HCT116 (cell line): ENCODE measurements around the gene MAML3. TPM values are rescaled to one million over a fixed set of nuclear protein-coding genes. Genes with fewer than 3 reads are reported as not detected.

Source experiments
- ATAC-seq: fragments of 200-7000 bp; cut with Tn5 transposase; 2 replicates; pipeline ENCODE4 v1.9.1; 2020; ENCODE audit warnings: mild to moderate bottlenecking, moderate library complexity
- BruUV-seq: library from RNA; stranded (reverse); fragments of 400-500 nt; replicated peaks from 2 replicates; lab custom pipeline; 2021; lab: Mats Ljungman, UMichigan
- CTCF ChIA-PET: fragments of 300-600 bp; sonication (Branson Sonifier 250); formaldehyde crosslinking; loops from one replicate; lab custom pipeline; 2021; ENCODE audit warnings: antibody characterized with exemption; lab: Charles Lee
- POLR2A ChIA-PET: fragments of 300-600, 350-600 bp; sonication (Branson Sonifier 250); formaldehyde crosslinking; loops from one replicate; lab custom pipeline; 2021; ENCODE audit warnings: antibody characterized with exemption; lab: Charles Lee
- RAD21 ChIA-PET, 2 experiments: fragments of 300-600 bp; sonication (Branson Sonifier 250); formaldehyde crosslinking; loops; one replicate each; lab custom pipeline; 2023; ENCODE audit warnings: low total read pairs in 2 of 2; ENCODE audit not compliant: uncharacterized antibody in 2 of 2, unreplicated experiment in 2 of 2, low non-redundant PET in 1 of 2; lab: Charles Lee
- DNase-seq: peaks from one replicate; pipeline ENCODE4 v3.0.0-alpha.2; 2010; ENCODE audit warnings: low read depth, low spot score
- H2AFZ ChIP-seq: fragments of 200-600 bp; shearing (Covaris generic), sonication (generic); 2 replicates; pipeline ENCODE4 v1.6.1; 2017; ENCODE audit warnings: low read depth, mixed run types, mixed read lengths, antibody characterized with exemption, low read length; ENCODE audit not compliant: poor library complexity, severe bottlenecking
- H3K27ac ChIP-seq: 2 replicates; pipeline ENCODE4 v1.5.1; 2012; ENCODE audit warnings: low read depth, low read length
- H3K27me3 ChIP-seq: fragments of 200-600 bp; sonication (generic); 2 replicates; pipeline ENCODE4 v1.6.1; 2016; ENCODE audit warnings: mixed run types, low read length, mixed read lengths; ENCODE audit not compliant: insufficient read depth
- H3K36me3 ChIP-seq, 2 experiments: fragments of 200-500 bp in 1 of 2; fragments of 200-600 bp in 1 of 2; sonication (Bioruptor generic) in 1 of 2; sonication (generic) in 1 of 2; 2 replicates each; pipeline versions ENCODE4 v1.5.1 to v1.6.1; 2014 to 2016; ENCODE audit warnings: low read length in 2 of 2, inconsistent platforms in 1 of 2, mixed read lengths in 1 of 2, mixed run types in 1 of 2; ENCODE audit not compliant: insufficient read depth in 2 of 2, control insufficient read depth in 1 of 2
- H3K4me1 ChIP-seq, 2 experiments: fragments of 200-600 bp in 1 of 2; sonication (generic) in 1 of 2; 2 replicates each; pipeline versions ENCODE4 v1.5.1 to v1.6.1; 2012 to 2017; ENCODE audit warnings: low read length in 2 of 2, inconsistent platforms in 1 of 2, mild to moderate bottlenecking in 1 of 2, mixed read lengths in 1 of 2, mixed run types in 1 of 2, moderate library complexity in 1 of 2; ENCODE audit not compliant: insufficient read depth in 2 of 2, control insufficient read depth in 1 of 2
- H3K4me2 ChIP-seq: fragments of 200-600 bp; sonication (generic); 2 replicates; pipeline ENCODE4 v1.6.1; 2017; ENCODE audit warnings: mixed run types, low read length, mixed read lengths
- H3K4me3 ChIP-seq, 2 experiments: fragments of 200-600 bp in 1 of 2; sonication (generic) in 1 of 2; replicated peaks in 1 of 2; 2 replicates each; pipeline ENCODE4 v1.5.1; 2011 to 2016; ENCODE audit warnings: low read length in 2 of 2, control low read depth in 1 of 2, low read depth in 1 of 2, mild to moderate bottlenecking in 1 of 2, mixed read lengths in 1 of 2, mixed run types in 1 of 2
- H3K79me2 ChIP-seq: fragments of 200-600 bp; sonication (generic); 2 replicates; pipeline ENCODE4 v1.6.1; 2017; ENCODE audit warnings: mild to moderate bottlenecking, mixed run types, low read length, moderate library complexity, mixed read lengths; ENCODE audit not compliant: insufficient read depth
- H3K9ac ChIP-seq: fragments of 200-600 bp; sonication (generic); 2 replicates; pipeline ENCODE4 v1.6.1; 2016; ENCODE audit warnings: low read length, mixed read lengths
- H3K9me2 ChIP-seq: fragments of 200-600 bp; sonication (generic), shearing (Covaris generic); 2 replicates; pipeline ENCODE4 v1.6.1; 2017; ENCODE audit warnings: mixed run types, mild to moderate bottlenecking, moderate library complexity; ENCODE audit not compliant: insufficient read depth
- H3K9me3 ChIP-seq, 2 experiments: fragments of 200-500 bp in 1 of 2; fragments of 200-600 bp in 1 of 2; sonication (Bioruptor generic) in 1 of 2; sonication (generic) in 1 of 2; 2 replicates each; pipeline ENCODE4 v1.6.1; 2014 to 2017; ENCODE audit warnings: low read length in 2 of 2, mixed read lengths in 2 of 2, inconsistent platforms in 1 of 2, low read depth in 1 of 2, mild to moderate bottlenecking in 1 of 2, mixed run types in 1 of 2, moderate library complexity in 1 of 2; ENCODE audit not compliant: control insufficient read depth in 1 of 2, insufficient read depth in 1 of 2
- H4K20me1 ChIP-seq: fragments of 200-600 bp; sonication (generic), shearing (Covaris generic); 2 replicates; pipeline ENCODE4 v1.6.1; 2017; ENCODE audit warnings: mixed run types, mild to moderate bottlenecking, moderate library complexity; ENCODE audit not compliant: insufficient read depth
- CEBPB ChIP-seq: IDR thresholded peaks from 2 replicates; pipeline ENCODE4 v1.6.1; 2012; ENCODE audit warnings: low read depth
- EGR1 ChIP-seq: IDR thresholded peaks from 2 replicates; pipeline ENCODE4 v1.6.1; 2012; ENCODE audit warnings: low read depth
- ELF1 ChIP-seq: IDR thresholded peaks from 2 replicates; pipeline ENCODE4 v1.6.1; 2012; ENCODE audit warnings: low read depth, borderline replicate concordance
- FOSL1 ChIP-seq: IDR thresholded peaks from 2 replicates; pipeline ENCODE4 v1.6.1; 2012; ENCODE audit warnings: low read depth
- JUND ChIP-seq: IDR thresholded peaks from 2 replicates; pipeline ENCODE4 v1.6.1; 2012
- MAX ChIP-seq: IDR thresholded peaks from 2 replicates; pipeline ENCODE4 v1.6.1; 2012
- POLR2A ChIP-seq: IDR thresholded peaks from 2 replicates; pipeline ENCODE4 v1.7.0; 2011; ENCODE audit warnings: borderline replicate concordance; ENCODE audit not compliant: insufficient read depth, insufficient read length; ENCODE audit errors: extremely low read depth
- POLR2AphosphoS5 ChIP-seq: IDR thresholded peaks from 2 replicates; pipeline ENCODE4 v1.6.1; 2011; ENCODE audit warnings: mild to moderate bottlenecking, low read depth, low read length, moderate library complexity
- RAD21 ChIP-seq: IDR thresholded peaks from 2 replicates; pipeline ENCODE4 v1.6.1; 2012; ENCODE audit warnings: low read depth, mild to moderate bottlenecking
- REST ChIP-seq: IDR thresholded peaks from 2 replicates; pipeline ENCODE4 v1.6.1; 2012; ENCODE audit warnings: low read depth
- SP1 ChIP-seq: IDR thresholded peaks from 2 replicates; pipeline ENCODE4 v1.6.1; 2012; ENCODE audit warnings: low read depth
- SRF ChIP-seq: IDR thresholded peaks from 2 replicates; pipeline ENCODE4 v1.6.1; 2012; ENCODE audit warnings: low read depth
- TCF7L2 ChIP-seq: IDR thresholded peaks from 2 replicates; pipeline ENCODE4 v1.7.0; 2011; ENCODE audit warnings: borderline replicate concordance, inconsistent platforms; ENCODE audit not compliant: insufficient read depth, insufficient read length; ENCODE audit errors: extremely low read depth
- YY1 ChIP-seq: IDR thresholded peaks from 2 replicates; pipeline ENCODE4 v1.6.1; 2011; ENCODE audit warnings: low read length, low read depth, moderate library complexity, mild to moderate bottlenecking; ENCODE audit not compliant: insufficient replicate concordance; ENCODE audit errors: extremely low read depth
- ZNF274 ChIP-seq: fragments of 200-500 bp; sonication (Bioruptor generic); IDR thresholded peaks from 2 replicates; pipeline ENCODE4 v1.6.1; 2014; ENCODE audit warnings: mild to moderate bottlenecking, low read depth, low read length, inconsistent platforms
- intact Hi-C: fragments of 100-400 bp; cut with micrococcal nuclease; formaldehyde crosslinking; loops from 2 replicates; pipeline ENCODE4 v1.10.0; 2022
- total RNA-seq: library from RNA; stranded (reverse); gene quantifications from one replicate; pipeline ENCODE4 v1.2.1, GENCODE V29; 2021; ENCODE audit not compliant: unreplicated experiment

The MAML3 gene
- total RNA-seq, 1 experiment from 2014 or later: 3.1 TPM

GRCh38 chr4:139904406-139904805, 249.6 kb downstream of the MAML3 start:
- Histone ChIP-seq H3K4me1 (no peaks in the 10 kb centered on the region), H3K27me3 (no peaks in the 10 kb centered on the region), H3K36me3 (no peaks in the 10 kb centered on the region), H3K9me3 (no peaks in the 10 kb centered on the region), H3K4me3 (no peak overlapping the region), H3K9me2 (no peaks in the 10 kb centered on the region), H3K27ac (no peak overlapping the region), H2AFZ (no peak overlapping the region), H3K79me2 (no peaks in the 10 kb centered on the region), H3K4me2 (no peak overlapping the region), H3K9ac (no peak overlapping the region), H4K20me1 (no peaks in the 10 kb centered on the region)
- no peak for TF ChIP-seq POLR2AphosphoS5
- no peak for TF ChIP-seq JUND
- POLR2A ChIA-PET: no interaction called here
- BruUV-seq: no TSS peak
- CTCF ChIA-PET: no interaction called here
- RAD21 ChIA-PET: no interaction called here
- intact Hi-C loops: no loop called here
- ATAC-seq (no peak), DNase-seq (no peak)

DNA sequence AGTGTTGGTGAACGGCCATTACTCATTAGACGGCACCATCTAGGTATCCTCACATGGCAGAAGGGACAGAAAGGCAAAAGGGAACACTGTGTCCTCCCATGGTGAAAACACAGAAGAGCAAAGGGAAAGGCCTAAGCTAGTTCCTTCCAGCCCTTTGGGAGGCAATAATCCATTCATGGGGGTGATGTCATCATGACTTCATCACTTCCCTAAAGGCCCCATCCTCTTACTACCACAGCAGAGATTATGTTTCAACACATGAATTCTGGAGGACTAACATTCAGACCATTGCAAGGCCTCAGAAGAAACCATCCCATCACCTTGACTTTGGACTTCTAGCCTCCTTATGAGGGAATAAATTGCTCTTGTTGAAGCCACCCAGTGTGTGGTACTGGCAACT, 250.1 kb downstream of the MAML3 start:
- Histone ChIP-seq H3K9me2 (no peaks in the 10 kb centered on the region), H3K4me3 (no peak overlapping the region), H3K9ac (no peak overlapping the region), H3K9me3 (no peaks in the 10 kb centered on the region), H3K79me2 (no peaks in the 10 kb centered on the region), H3K4me2 (no peak overlapping the region), H4K20me1 (no peaks in the 10 kb centered on the region), H3K27ac (no peak overlapping the region), H3K4me1 (no peaks in the 10 kb centered on the region), H3K27me3 (no peaks in the 10 kb centered on the region), H3K36me3 (no peaks in the 10 kb centered on the region), H2AFZ (no peak overlapping the region)
- ChIA-PET CTCF (no interaction called here), POLR2A (no interaction called here), RAD21 (no interaction called here)
- no peak for TF ChIP-seq ELF1
- TF ChIP-seq YY1: no peak
- TF ChIP-seq FOSL1: no peak
- TF ChIP-seq RAD21: no peak
- no peak for TF ChIP-seq CEBPB
- no peak for TF ChIP-seq SP1
- TF ChIP-seq ZNF274: no peak
- TF ChIP-seq POLR2AphosphoS5: no peak
- no peak for TF ChIP-seq REST
- no peak for TF ChIP-seq POLR2A
- TF ChIP-seq EGR1: no peak
- TF ChIP-seq TCF7L2: no peak
- TF ChIP-seq SRF: no peak
- no peak for TF ChIP-seq MAX
- intact Hi-C loops: no loop called here
- ATAC-seq (no peak), DNase-seq (no peak)
- no TSS peak for BruUV-seq
